Body of pancreas (tissue), 4 donors: Measurements from ENCODE around the gene SLAMF6.

Experiments used
- CTCF ChIP-seq, 7 experiments: fragments of 450-650 bp in 4 of 7; fragments of 200-600 bp in 3 of 7; sonication (generic) in 3 of 7; IDR thresholded peaks; one replicate each; pipeline ENCODE4 v1.5.1; 2016 to 2019; ENCODE audit warnings: antibody characterized with exemption in 7 of 7
- POLR2A ChIP-seq, 3 donors: fragments of 450-650 bp; IDR thresholded peaks; one replicate each; pipeline ENCODE4 v1.6.1; 2016; ENCODE audit warnings: antibody characterized with exemption in 3 of 3, mild to moderate bottlenecking in 2 of 3

GRCh38 chr1:160570840-160571239, 47.8 kb upstream of the SLAMF6 start:
- TF ChIP-seq CTCF (IDR thresholded peaks at IDR 0.05): no peak
- TF ChIP-seq POLR2A (IDR thresholded peaks at IDR 0.05): no peak
